Measurements from ENCODE around the gene HOXD1. TPM values are rescaled to one million over a fixed set of nuclear protein-coding genes. Genes with fewer than 3 reads are reported as not detected.

HOXD1 gene
- total and polyA plus RNA-seq, 2 donors (not counting 3 experiments of a cell fraction or from before 2014, with no cell fraction given): 6.6 to 10.4 TPM

DNA sequence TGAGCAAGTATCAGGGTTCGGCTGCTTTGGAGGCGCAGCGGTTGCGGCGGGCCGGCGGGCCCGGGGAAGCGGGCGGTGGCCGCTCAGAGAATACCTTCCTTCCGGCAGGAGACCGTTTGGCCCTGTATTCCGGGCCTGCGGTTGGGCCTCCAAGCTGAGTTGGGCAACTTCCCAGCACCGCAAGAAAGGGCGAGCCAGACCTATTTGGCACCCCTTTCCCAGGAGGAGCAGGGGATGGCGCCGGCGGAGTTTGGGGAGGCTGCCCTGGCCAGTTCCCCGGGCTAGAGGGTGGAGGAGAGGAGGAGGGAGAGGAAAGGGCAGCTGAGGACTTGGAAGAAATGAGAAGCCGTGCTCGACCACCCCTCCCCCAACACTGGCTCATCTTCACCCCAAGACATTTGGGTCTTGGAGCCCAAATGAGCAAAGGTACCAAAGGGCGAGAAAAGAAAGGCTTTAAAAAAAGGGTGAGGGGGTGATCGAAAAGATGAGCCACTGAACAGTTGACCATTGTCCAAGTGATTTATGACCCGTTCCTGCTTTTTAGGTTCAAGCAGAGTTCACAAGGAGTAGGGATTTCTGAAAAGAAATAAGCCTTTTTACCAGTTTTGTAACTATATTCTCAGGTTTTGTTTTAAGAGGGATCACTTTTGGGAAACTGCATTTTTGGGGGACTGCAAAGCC lies 23.0 kb upstream of the HOXD1 start:
- H3K9me3 ChIP-seq (replicated peaks; ENCODE audit: control insufficient read depth, insufficient read depth, low read length): no peaks in the 10 kb centered on the region
- H4K20me1 ChIP-seq (replicated peaks; ENCODE audit: control insufficient read depth, extremely low read depth, insufficient read depth, low read length): no peaks in the 10 kb centered on the region
- no peak overlapping the region for H3K27ac ChIP-seq (ENCODE audit: insufficient read depth, low read depth, low read length)
- no peak for FAIRE-seq
- H3K4me2 ChIP-seq (ENCODE audit: insufficient read depth, low read length): peak overlapping the region; percentile 73
- no peaks in the 10 kb centered on the region for H3K79me2 ChIP-seq (ENCODE audit: control insufficient read depth, insufficient read depth, low read length)
- BruUV-seq (replicated peaks): no TSS peak
- H3K4me3 ChIP-seq (replicated peaks in 1 of 3; ENCODE audit: insufficient read depth in 1 of 3, low read depth in 1 of 3, low read length in 3 of 3): peak overlapping the region in 2 of 3 experiments; percentile 1 to 37
- no peak overlapping the region for H3K9ac ChIP-seq (replicated peaks; ENCODE audit: extremely low read depth, insufficient read depth, low read length)
- no peak overlapping the region for H2AFZ ChIP-seq (ENCODE audit: low read depth, low read length)
- ChIA-PET CTCF (interaction anchor here (1.0 kb wide), 3 partner anchors 22 to 389 kb away, joined by 3 to 4 read pairs (median 4); partner anchors contain the start of gene HOXD1), POLR2A (no interaction called here)
- dilution Hi-C loops (cut with MboI; ENCODE audit: extremely low pct_ligation_motif_present, low sequenced_read_pairs) (no loop called here), intact Hi-C loops (cut with micrococcal nuclease) (no loop called here)
- DNase-seq (ENCODE audit: low read depth, low spot score): no peak
- TF ChIP-seq, protein P1, sequence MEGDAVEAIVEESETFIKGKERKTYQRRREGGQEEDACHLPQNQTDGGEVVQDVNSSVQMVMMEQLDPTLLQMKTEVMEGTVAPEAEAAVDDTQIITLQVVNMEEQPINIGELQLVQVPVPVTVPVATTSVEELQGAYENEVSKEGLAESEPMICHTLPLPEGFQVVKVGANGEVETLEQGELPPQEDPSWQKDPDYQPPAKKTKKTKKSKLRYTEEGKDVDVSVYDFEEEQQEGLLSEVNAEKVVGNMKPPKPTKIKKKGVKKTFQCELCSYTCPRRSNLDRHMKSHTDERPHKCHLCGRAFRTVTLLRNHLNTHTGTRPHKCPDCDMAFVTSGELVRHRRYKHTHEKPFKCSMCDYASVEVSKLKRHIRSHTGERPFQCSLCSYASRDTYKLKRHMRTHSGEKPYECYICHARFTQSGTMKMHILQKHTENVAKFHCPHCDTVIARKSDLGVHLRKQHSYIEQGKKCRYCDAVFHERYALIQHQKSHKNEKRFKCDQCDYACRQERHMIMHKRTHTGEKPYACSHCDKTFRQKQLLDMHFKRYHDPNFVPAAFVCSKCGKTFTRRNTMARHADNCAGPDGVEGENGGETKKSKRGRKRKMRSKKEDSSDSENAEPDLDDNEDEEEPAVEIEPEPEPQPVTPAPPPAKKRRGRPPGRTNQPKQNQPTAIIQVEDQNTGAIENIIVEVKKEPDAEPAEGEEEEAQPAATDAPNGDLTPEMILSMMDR (IDR thresholded peaks at IDR 0.05; ENCODE audit: extremely low read depth in 1 of 2, insufficient read depth in 1 of 2, low read depth in 1 of 2, low read length in 2 of 2): no peak
- TF ChIP-seq EZH2 (IDR thresholded peaks at IDR 0.05; ENCODE audit: borderline replicate concordance, low read depth, low read length, severe bottlenecking): no peak
- no peak for TF ChIP-seq POLR2AphosphoS5 (IDR thresholded peaks at IDR 0.05; ENCODE audit: insufficient read depth, low read depth, low read length)
- peaks cover 5 to 15% of the 10 kb centered on the region in 2 experiments for H3K27me3 ChIP-seq (ENCODE audit: control insufficient read depth in 2 of 2, insufficient read depth in 2 of 2, low read length in 2 of 2)
- no peaks in the 10 kb centered on the region for H3K9me1 ChIP-seq (replicated peaks; ENCODE audit: control insufficient read depth, extremely low read depth, insufficient read depth, low read length)
- H3K36me3 ChIP-seq (ENCODE audit: control insufficient read depth in 2 of 2, extremely low read depth in 1 of 2, insufficient read depth in 2 of 2, low read length in 2 of 2): no peaks in the 10 kb centered on the region
- H3K4me1 ChIP-seq (ENCODE audit: control insufficient read depth, extremely low read depth, insufficient read depth, low read length): peaks cover 3% of the 10 kb centered on the region

DNA sequence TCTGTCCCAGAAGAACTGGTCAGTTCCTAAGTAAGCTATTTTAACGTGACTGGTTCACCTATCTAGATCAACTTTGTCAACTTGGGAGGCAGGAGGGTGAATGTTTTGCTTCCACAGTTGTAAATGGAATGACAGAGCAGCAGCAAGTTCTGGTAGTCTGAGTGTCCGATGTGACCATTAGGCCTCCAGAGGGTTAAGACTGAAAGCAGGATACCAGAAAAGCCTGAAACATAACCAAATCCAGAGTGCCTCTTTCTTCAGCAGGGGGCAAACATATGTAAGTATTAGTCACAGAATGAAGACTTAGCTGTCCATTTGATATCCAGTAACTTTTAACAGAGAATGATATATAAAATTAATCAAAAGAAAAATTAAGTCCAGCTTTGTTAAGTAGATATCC lies 22.2 kb upstream of the HOXD1 start:
- Histone ChIP-seq H3K9me3 (replicated peaks; ENCODE audit: control insufficient read depth, insufficient read depth, low read length) (no peaks in the 10 kb centered on the region), H3K79me2 (ENCODE audit: control insufficient read depth, insufficient read depth, low read length) (no peaks in the 10 kb centered on the region), H3K36me3 (ENCODE audit: control insufficient read depth in 2 of 2, extremely low read depth in 1 of 2, insufficient read depth in 2 of 2, low read length in 2 of 2) (no peaks in the 10 kb centered on the region), H3K27ac (ENCODE audit: insufficient read depth, low read depth, low read length) (no peak overlapping the region), H3K9me1 (replicated peaks; ENCODE audit: control insufficient read depth, extremely low read depth, insufficient read depth, low read length) (no peaks in the 10 kb centered on the region), H3K9ac (replicated peaks; ENCODE audit: extremely low read depth, insufficient read depth, low read length) (no peak overlapping the region), H2AFZ (ENCODE audit: low read depth, low read length) (no peak overlapping the region), H3K27me3 (ENCODE audit: control insufficient read depth in 2 of 2, insufficient read depth in 2 of 2, low read length in 2 of 2) (peaks cover 5 to 15% of the 10 kb centered on the region in 2 experiments), H3K4me3 (replicated peaks in 1 of 3; ENCODE audit: insufficient read depth in 1 of 3, low read depth in 1 of 3, low read length in 3 of 3) (no peak overlapping the region), H3K4me2 (ENCODE audit: insufficient read depth, low read length) (no peak overlapping the region), H3K4me1 (ENCODE audit: control insufficient read depth, extremely low read depth, insufficient read depth, low read length) (peaks cover 3% of the 10 kb centered on the region), H4K20me1 (replicated peaks; ENCODE audit: control insufficient read depth, extremely low read depth, insufficient read depth, low read length) (no peaks in the 10 kb centered on the region)
- TF ChIP-seq GATA2 (IDR thresholded peaks at IDR 0.05; ENCODE audit: insufficient read depth, insufficient read length, low read depth, low read length): no peak
- no peak for TF ChIP-seq POLR2A (IDR thresholded peaks at IDR 0.05; ENCODE audit: low read depth, low read length)
- no TSS peak for BruUV-seq (replicated peaks)
- dilution Hi-C loops (cut with MboI; ENCODE audit: extremely low pct_ligation_motif_present, low sequenced_read_pairs): no loop called here
- intact Hi-C loops (cut with micrococcal nuclease): no loop called here
- CTCF ChIA-PET: interaction anchor here (0.5 to 2.6 kb wide), 3 partner anchors 289 to 1604 kb away, joined by 3 to 11 read pairs (median 3); no protein-coding TSS in a partner anchor
- no peak for DNase-seq (ENCODE audit: low read depth, low spot score)
- no peak for FAIRE-seq
- POLR2A ChIA-PET: no interaction called here

Measured in endothelial cell of umbilical vein (primary cell).